ENCODE measurements around the gene RIC8B.
"Not testable (repeated sequence)": the region's sequence is repeated elsewhere in the genome, so short reads cannot be mapped to it uniquely, and the experiment has no call there.

RIC8B gene

GRCh38 chr12:106774005-106774807, at the start of gene RIC8B:
Gene RIC8B, plus strand, starts transcription at chr12:106774682. Its CDS starts 64 bp downstream, at chr12:106774746.
- Histone ChIP-seq H3K36me3 (ENCODE audit: control insufficient read depth in 2 of 2, insufficient read depth in 2 of 2, low read length in 2 of 2) (no peaks in the 10 kb centered on the region), H3K4me3 (ENCODE audit: low read length in 2 of 2) (peak within 1 kb of the TSS; percentile 90 to 95), H3K9me3 (ENCODE audit: control insufficient read depth in 2 of 2, low read length in 2 of 2) (no peaks in the 10 kb centered on the region), H3K4me1 (ENCODE audit: control insufficient read depth, insufficient read depth, low read length) (peaks cover 11% of the 10 kb centered on the region), H3K9ac (ENCODE audit: low read length in 2 of 2) (peak within 1 kb of the TSS; percentile 81 to 84), H3K27me3 (ENCODE audit: control insufficient read depth in 1 of 2, insufficient read depth in 2 of 2, low read length in 2 of 2) (no peaks in the 10 kb centered on the region), H3K27ac (ENCODE audit: low read length) (peak within 1 kb of the TSS; percentile 96)

GRCh38 chr12:106724934-106725333, 49.5 kb upstream of the RIC8B start:
- Histone ChIP-seq H3K27ac (ENCODE audit: low read length) (no peak overlapping the region), H3K9me3 (ENCODE audit: control insufficient read depth in 2 of 2, low read length in 2 of 2) (no peaks in the 10 kb centered on the region), H3K4me1 (ENCODE audit: control insufficient read depth, insufficient read depth, low read length) (no peaks in the 10 kb centered on the region), H3K4me3 (ENCODE audit: low read length in 2 of 2) (no peak overlapping the region), H3K36me3 (ENCODE audit: control insufficient read depth in 2 of 2, insufficient read depth in 2 of 2, low read length in 2 of 2) (no peaks in the 10 kb centered on the region), H3K9ac (ENCODE audit: low read length in 2 of 2) (no peak overlapping the region), H3K27me3 (ENCODE audit: control insufficient read depth in 1 of 2, insufficient read depth in 2 of 2, low read length in 2 of 2) (no peaks in the 10 kb centered on the region)

- H3K4me1 ChIP-seq (ENCODE audit: control insufficient read depth, insufficient read depth, low read length); H3K4me3 ChIP-seq (ENCODE audit: low read length in 2 of 2): not testable (repeated sequence)
Measured at GRCh38 chr12:106726603-106727202, 47.8 kb upstream of the RIC8B start.

DNA sequence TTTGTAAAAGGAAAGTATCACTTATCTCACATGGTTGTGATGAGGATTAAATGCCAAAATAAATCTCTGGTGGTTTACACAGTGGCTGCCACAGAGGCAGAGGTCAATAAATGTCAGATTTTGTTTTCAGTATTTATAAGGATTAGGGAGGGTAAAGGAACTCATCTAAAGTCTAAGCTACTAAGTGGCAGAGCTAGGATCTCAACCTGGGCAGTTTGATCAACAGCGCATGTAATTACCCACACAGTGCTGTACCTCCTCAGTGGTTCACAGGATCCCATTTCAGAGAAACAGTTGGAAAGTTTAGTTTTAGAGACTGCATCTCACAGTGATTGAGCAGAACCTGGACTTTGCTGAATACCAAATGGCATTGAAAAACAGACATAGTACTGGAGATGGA, 44.9 kb upstream of the RIC8B start:
- Histone ChIP-seq H3K4me1 (ENCODE audit: control insufficient read depth, insufficient read depth, low read length) (no peaks in the 10 kb centered on the region), H3K27me3 (ENCODE audit: control insufficient read depth in 1 of 2, insufficient read depth in 2 of 2, low read length in 2 of 2) (peaks cover 0 to 2% of the 10 kb centered on the region in 2 donors), H3K27ac (ENCODE audit: low read length) (no peak overlapping the region), H3K4me3 (ENCODE audit: low read length in 2 of 2) (no peak overlapping the region), H3K9ac (ENCODE audit: low read length in 2 of 2) (no peak overlapping the region), H3K9me3 (ENCODE audit: control insufficient read depth in 2 of 2, low read length in 2 of 2) (no peaks in the 10 kb centered on the region), H3K36me3 (ENCODE audit: control insufficient read depth in 2 of 2, insufficient read depth in 2 of 2, low read length in 2 of 2) (no peaks in the 10 kb centered on the region)

More at GRCh38 chr12:106726603-106727202, 47.8 kb upstream of the RIC8B start:
- H3K36me3 ChIP-seq (ENCODE audit: control insufficient read depth in 2 of 2, insufficient read depth in 2 of 2, low read length in 2 of 2); H3K9me3 ChIP-seq (ENCODE audit: control insufficient read depth in 2 of 2, low read length in 2 of 2); H3K27ac ChIP-seq (ENCODE audit: low read length); H3K27me3 ChIP-seq (ENCODE audit: control insufficient read depth in 1 of 2, insufficient read depth in 2 of 2, low read length in 2 of 2); H3K9ac ChIP-seq (ENCODE audit: low read length in 2 of 2): not testable (repeated sequence)

GRCh38 chr12:106732890-106733289, 41.6 kb upstream of the RIC8B start:
- Histone ChIP-seq H3K9me3 (ENCODE audit: control insufficient read depth in 2 of 2, low read length in 2 of 2) (no peaks in the 10 kb centered on the region), H3K4me1 (ENCODE audit: control insufficient read depth, insufficient read depth, low read length) (no peaks in the 10 kb centered on the region), H3K4me3 (ENCODE audit: low read length in 2 of 2) (no peak overlapping the region)

GRCh38 chr12:106733660-106734059, 40.8 kb upstream of the RIC8B start:
- Histone ChIP-seq H3K27me3 (ENCODE audit: control insufficient read depth in 1 of 2, insufficient read depth in 2 of 2, low read length in 2 of 2) (peaks cover 0 to 2% of the 10 kb centered on the region in 2 donors), H3K4me1 (ENCODE audit: control insufficient read depth, insufficient read depth, low read length) (no peaks in the 10 kb centered on the region), H3K36me3 (ENCODE audit: control insufficient read depth in 2 of 2, insufficient read depth in 2 of 2, low read length in 2 of 2) (no peaks in the 10 kb centered on the region), H3K27ac (ENCODE audit: low read length) (no peak overlapping the region), H3K4me3 (ENCODE audit: low read length in 2 of 2) (no peak overlapping the region), H3K9ac (ENCODE audit: low read length in 2 of 2) (no peak overlapping the region), H3K9me3 (ENCODE audit: control insufficient read depth in 2 of 2, low read length in 2 of 2) (no peaks in the 10 kb centered on the region)

More at GRCh38 chr12:106732890-106733289, 41.6 kb upstream of the RIC8B start:
- H3K36me3 ChIP-seq (ENCODE audit: control insufficient read depth in 2 of 2, insufficient read depth in 2 of 2, low read length in 2 of 2), result no peaks in the 10 kb centered on the region
- peaks cover 0 to 2% of the 10 kb centered on the region in 2 donors for H3K27me3 ChIP-seq (ENCODE audit: control insufficient read depth in 1 of 2, insufficient read depth in 2 of 2, low read length in 2 of 2)
- no peak overlapping the region for H3K27ac ChIP-seq (ENCODE audit: low read length)
- no peak overlapping the region for H3K9ac ChIP-seq (ENCODE audit: low read length in 2 of 2)

- no peak overlapping the region for H3K4me3 ChIP-seq (ENCODE audit: low read length in 2 of 2)
- H3K27me3 ChIP-seq (ENCODE audit: control insufficient read depth in 1 of 2, insufficient read depth in 2 of 2, low read length in 2 of 2), result peaks cover 0 to 2% of the 10 kb centered on the region in 2 donors
- H3K9ac ChIP-seq (ENCODE audit: low read length in 2 of 2), result no peak overlapping the region
- no peaks in the 10 kb centered on the region for H3K36me3 ChIP-seq (ENCODE audit: control insufficient read depth in 2 of 2, insufficient read depth in 2 of 2, low read length in 2 of 2)
- no peaks in the 10 kb centered on the region for H3K4me1 ChIP-seq (ENCODE audit: control insufficient read depth, insufficient read depth, low read length)
- H3K27ac ChIP-seq (ENCODE audit: low read length), result no peak overlapping the region
- H3K9me3 ChIP-seq (ENCODE audit: control insufficient read depth in 2 of 2, low read length in 2 of 2), result no peaks in the 10 kb centered on the region
Measured at GRCh38 chr12:106736051-106736957, 38.2 kb upstream of the RIC8B start.

DNA sequence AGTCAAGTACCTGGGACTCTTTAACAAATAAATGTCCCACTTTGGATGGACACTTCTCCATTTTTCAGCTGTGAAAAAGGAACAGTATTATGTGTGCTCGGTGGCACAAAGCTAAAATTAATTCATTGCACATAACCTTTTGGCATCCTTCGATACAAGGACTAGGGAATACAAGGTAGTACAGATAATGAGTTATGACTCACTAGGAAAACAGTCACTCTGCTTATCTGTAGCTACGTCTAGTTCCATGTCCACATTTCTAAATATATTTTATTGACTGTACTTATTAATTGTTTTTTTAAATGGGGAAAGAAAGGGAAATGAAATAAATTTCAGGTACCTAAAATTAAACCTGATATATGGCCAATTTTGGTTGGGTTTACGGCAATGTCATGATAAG, 35.2 kb upstream of the RIC8B start:
- H3K36me3 ChIP-seq (ENCODE audit: control insufficient read depth in 2 of 2, insufficient read depth in 2 of 2, low read length in 2 of 2), result no peaks in the 10 kb centered on the region
- H3K9me3 ChIP-seq (ENCODE audit: control insufficient read depth in 2 of 2, low read length in 2 of 2), result no peaks in the 10 kb centered on the region
- H3K27ac ChIP-seq (ENCODE audit: low read length), result no peak overlapping the region
- no peak overlapping the region for H3K4me3 ChIP-seq (ENCODE audit: low read length in 2 of 2)
- no peak overlapping the region for H3K9ac ChIP-seq (ENCODE audit: low read length in 2 of 2)
- peaks cover 4 to 7% of the 10 kb centered on the region in 2 donors for H3K27me3 ChIP-seq (ENCODE audit: control insufficient read depth in 1 of 2, insufficient read depth in 2 of 2, low read length in 2 of 2)
- H3K4me1 ChIP-seq (ENCODE audit: control insufficient read depth, insufficient read depth, low read length), result no peaks in the 10 kb centered on the region

- Histone ChIP-seq H3K4me1 (ENCODE audit: control insufficient read depth, insufficient read depth, low read length) (no peaks in the 10 kb centered on the region), H3K27me3 (ENCODE audit: control insufficient read depth in 1 of 2, insufficient read depth in 2 of 2, low read length in 2 of 2) (peaks cover 4 to 7% of the 10 kb centered on the region in 2 donors), H3K36me3 (ENCODE audit: control insufficient read depth in 2 of 2, insufficient read depth in 2 of 2, low read length in 2 of 2) (no peaks in the 10 kb centered on the region), H3K9me3 (ENCODE audit: control insufficient read depth in 2 of 2, low read length in 2 of 2) (no peaks in the 10 kb centered on the region), H3K27ac (ENCODE audit: low read length) (no peak overlapping the region), H3K4me3 (ENCODE audit: low read length in 2 of 2) (no peak overlapping the region), H3K9ac (ENCODE audit: low read length in 2 of 2) (no peak overlapping the region)
Measured at GRCh38 chr12:106739815-106740530, 34.5 kb upstream of the RIC8B start.

DNA sequence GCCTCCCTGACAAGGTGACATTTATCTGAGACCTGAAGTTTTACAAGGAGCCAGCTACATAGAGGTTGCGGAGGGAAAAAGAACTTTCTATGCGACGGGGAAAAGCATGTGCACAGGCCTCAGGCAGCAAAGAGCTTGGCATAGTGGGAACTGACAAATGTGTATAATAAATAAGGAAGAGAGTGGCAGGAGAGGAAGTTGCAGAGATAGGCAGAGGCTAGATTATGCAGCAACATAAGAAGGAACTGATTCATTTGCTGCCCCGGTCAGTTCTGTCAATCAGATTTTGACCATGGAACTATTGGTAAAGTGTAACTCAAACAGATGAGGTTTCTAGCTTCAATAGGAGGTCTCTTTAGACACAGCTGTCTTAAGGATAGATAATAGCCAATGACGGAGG, 33.7 kb upstream of the RIC8B start:
- Histone ChIP-seq H3K4me3 (ENCODE audit: low read length in 2 of 2) (no peak overlapping the region), H3K9me3 (ENCODE audit: control insufficient read depth in 2 of 2, low read length in 2 of 2) (no peaks in the 10 kb centered on the region), H3K27me3 (ENCODE audit: control insufficient read depth in 1 of 2, insufficient read depth in 2 of 2, low read length in 2 of 2) (peaks cover 4 to 7% of the 10 kb centered on the region in 2 donors), H3K36me3 (ENCODE audit: control insufficient read depth in 2 of 2, insufficient read depth in 2 of 2, low read length in 2 of 2) (no peaks in the 10 kb centered on the region), H3K27ac (ENCODE audit: low read length) (no peak overlapping the region), H3K4me1 (ENCODE audit: control insufficient read depth, insufficient read depth, low read length) (no peaks in the 10 kb centered on the region), H3K9ac (ENCODE audit: low read length in 2 of 2) (no peak overlapping the region)
